SU-DHL-6 (cell line): ENCODE measurements around the gene SCYL2.

ENCODE experiments used
- H2AFZ ChIP-seq: fragments of 200-600 bp; sonication (generic); 2 replicates; pipeline ENCODE4 v1.6.1; 2014; ENCODE audit warnings: low read depth, mild to moderate bottlenecking, moderate library complexity, mixed read lengths, antibody characterized with exemption, low read length; ENCODE audit not compliant: severe bottlenecking
- H3F3A ChIP-seq: fragments of 200-600 bp; shearing (Covaris generic); 2 replicates; pipeline ENCODE4 v1.6.0; 2016; ENCODE audit warnings: antibody characterized with exemption, mild to moderate bottlenecking; ENCODE audit not compliant: insufficient read depth
- H3K27ac ChIP-seq: fragments of 200-600 bp; sonication (generic); 2 replicates; pipeline ENCODE4 v1.5.1; 2016; ENCODE audit warnings: low read depth, mild to moderate bottlenecking, low read length, moderate library complexity, mixed read lengths
- H3K27me3 ChIP-seq: fragments of 200-600 bp; sonication (generic), shearing (Covaris generic); 2 replicates; pipeline ENCODE4 v1.6.0; 2014; ENCODE audit warnings: mild to moderate bottlenecking, low read length
- H3K36me3 ChIP-seq: fragments of 200-600 bp; sonication (generic); 2 replicates; pipeline ENCODE4 v1.6.1; 2014; ENCODE audit warnings: mild to moderate bottlenecking, low read length, mixed read lengths
- H3K4me2 ChIP-seq: fragments of 300-600, 200-600 bp; shearing (Covaris generic), sonication (generic); 2 replicates; pipeline ENCODE4 v1.6.0; 2014; ENCODE audit warnings: low read length, low read depth, mild to moderate bottlenecking; ENCODE audit not compliant: poor library complexity, severe bottlenecking
- H3K4me3 ChIP-seq: fragments of 200-600 bp; sonication (generic); 2 replicates; pipeline ENCODE4 v1.5.1; 2014; ENCODE audit warnings: antibody characterized with exemption, low read length, mild to moderate bottlenecking, mixed read lengths; ENCODE audit not compliant: insufficient read depth, poor library complexity, severe bottlenecking
- H3K79me2 ChIP-seq: fragments of 200-600 bp; sonication (generic); 2 replicates; pipeline ENCODE4 v1.6.1; 2014; ENCODE audit warnings: mild to moderate bottlenecking, low read length, moderate library complexity; ENCODE audit not compliant: insufficient read depth
- H3K9ac ChIP-seq: fragments of 200-600 bp; sonication (generic); 2 replicates; pipeline ENCODE4 v1.7.0; 2014; ENCODE audit warnings: mild to moderate bottlenecking, low read length
- H3K9me2 ChIP-seq: fragments of 200-600 bp; sonication (generic); replicated peaks from 2 replicates; pipeline ENCODE4 v1.6.1; 2014; ENCODE audit warnings: low read length; ENCODE audit not compliant: insufficient read depth
- H3K9me3 ChIP-seq: fragments of 200-600 bp; sonication (generic); 2 replicates; pipeline ENCODE4 v1.6.1; 2014; ENCODE audit warnings: low read length, mixed read lengths; ENCODE audit not compliant: insufficient read depth
- H4K20me1 ChIP-seq: fragments of 200-600 bp; sonication (generic); 2 replicates; pipeline ENCODE4 v1.6.1; 2014; ENCODE audit warnings: low read depth, mild to moderate bottlenecking, antibody characterized with exemption, low read length, moderate library complexity, mixed read lengths
- EZH2phosphoT487 ChIP-seq: fragments of 200-600 bp; sonication (generic), shearing (Covaris generic); conservative IDR thresholded peaks from 2 replicates; pipeline ENCODE4 v1.6.1; 2018; ENCODE audit warnings: mild to moderate bottlenecking, antibody characterized with exemption, low read length, moderate library complexity, mixed read lengths
- TF ChIP-seq, protein P1 (sequence below): fragments of 200-600 bp; sonication (generic); IDR thresholded peaks from one replicate; pipeline ENCODE4 v1.5.1; 2017; ENCODE audit warnings: antibody characterized with exemption, mild to moderate bottlenecking, low read length, moderate library complexity; ENCODE audit not compliant: insufficient read depth, poor library complexity, severe bottlenecking

SCYL2 gene

DNA sequence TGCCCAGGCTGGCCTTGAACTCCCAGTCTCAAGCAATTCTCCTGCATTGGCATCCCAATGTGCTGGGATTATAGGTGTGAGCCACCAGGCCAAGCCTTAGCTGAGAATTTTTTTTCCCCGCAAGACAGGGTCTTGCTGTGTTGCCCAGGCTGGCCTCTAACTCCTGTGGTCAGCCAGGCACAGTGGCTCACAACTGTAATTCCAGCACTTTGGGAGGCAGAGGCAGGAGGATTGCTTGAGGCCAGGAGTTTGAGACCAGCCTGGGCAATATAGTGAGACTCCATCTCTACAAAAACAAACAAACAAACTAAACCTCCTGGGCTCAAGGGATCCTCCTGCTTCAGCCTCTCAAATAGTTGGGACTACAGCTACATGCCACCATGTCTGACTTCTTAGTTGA, 27.4 kb upstream of the SCYL2 start:
- H3K9me3 ChIP-seq = no peaks in the 10 kb centered on the region
- no peaks in the 10 kb centered on the region for H3F3A ChIP-seq
- no peak overlapping the region for H3K27ac ChIP-seq
- no peaks in the 10 kb centered on the region for H3K36me3 ChIP-seq
- H3K4me3 ChIP-seq = no peak overlapping the region
- H3K27me3 ChIP-seq = no peaks in the 10 kb centered on the region
- no peak overlapping the region for H3K9ac ChIP-seq
- H2AFZ ChIP-seq = no peak overlapping the region
- TF ChIP-seq EZH2phosphoT487 = no peak
- TF ChIP-seq, protein P1, sequence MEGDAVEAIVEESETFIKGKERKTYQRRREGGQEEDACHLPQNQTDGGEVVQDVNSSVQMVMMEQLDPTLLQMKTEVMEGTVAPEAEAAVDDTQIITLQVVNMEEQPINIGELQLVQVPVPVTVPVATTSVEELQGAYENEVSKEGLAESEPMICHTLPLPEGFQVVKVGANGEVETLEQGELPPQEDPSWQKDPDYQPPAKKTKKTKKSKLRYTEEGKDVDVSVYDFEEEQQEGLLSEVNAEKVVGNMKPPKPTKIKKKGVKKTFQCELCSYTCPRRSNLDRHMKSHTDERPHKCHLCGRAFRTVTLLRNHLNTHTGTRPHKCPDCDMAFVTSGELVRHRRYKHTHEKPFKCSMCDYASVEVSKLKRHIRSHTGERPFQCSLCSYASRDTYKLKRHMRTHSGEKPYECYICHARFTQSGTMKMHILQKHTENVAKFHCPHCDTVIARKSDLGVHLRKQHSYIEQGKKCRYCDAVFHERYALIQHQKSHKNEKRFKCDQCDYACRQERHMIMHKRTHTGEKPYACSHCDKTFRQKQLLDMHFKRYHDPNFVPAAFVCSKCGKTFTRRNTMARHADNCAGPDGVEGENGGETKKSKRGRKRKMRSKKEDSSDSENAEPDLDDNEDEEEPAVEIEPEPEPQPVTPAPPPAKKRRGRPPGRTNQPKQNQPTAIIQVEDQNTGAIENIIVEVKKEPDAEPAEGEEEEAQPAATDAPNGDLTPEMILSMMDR = no peak
- no peaks in the 10 kb centered on the region for H3K79me2 ChIP-seq
- H4K20me1 ChIP-seq = no peaks in the 10 kb centered on the region
- H3K9me2 ChIP-seq = no peaks in the 10 kb centered on the region
- H3K4me2 ChIP-seq = no peak overlapping the region

DNA sequence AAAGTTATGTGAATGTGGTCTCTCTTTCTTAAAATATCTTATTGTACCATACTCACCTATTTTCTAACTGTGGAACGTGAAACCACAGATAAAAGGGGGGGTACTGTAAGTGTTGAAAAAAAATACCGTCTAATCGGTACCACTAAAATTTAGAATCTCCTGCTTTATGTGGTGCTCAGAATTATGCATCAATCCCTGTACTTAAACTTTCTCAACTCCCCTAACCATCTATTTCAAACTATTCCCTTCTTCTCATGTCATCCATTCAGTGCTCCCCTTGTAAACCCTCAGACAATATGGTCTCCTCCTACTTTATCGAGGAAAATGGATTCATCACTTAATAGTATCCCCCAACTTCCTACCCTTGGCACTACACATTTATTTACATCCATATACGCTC, 23.8 kb upstream of the SCYL2 start:
- no peak for TF ChIP-seq EZH2phosphoT487
- TF ChIP-seq, protein P1 = no peak
- Histone ChIP-seq H3K9me3 (no peaks in the 10 kb centered on the region), H3K27me3 (no peaks in the 10 kb centered on the region), H3K9ac (no peak overlapping the region), H3K36me3 (no peaks in the 10 kb centered on the region), H3K27ac (no peak overlapping the region), H2AFZ (no peak overlapping the region), H3K4me2 (no peak overlapping the region), H3K79me2 (no peaks in the 10 kb centered on the region), H3K9me2 (no peaks in the 10 kb centered on the region), H4K20me1 (no peaks in the 10 kb centered on the region), H3F3A (no peaks in the 10 kb centered on the region), H3K4me3 (no peak overlapping the region)

DNA sequence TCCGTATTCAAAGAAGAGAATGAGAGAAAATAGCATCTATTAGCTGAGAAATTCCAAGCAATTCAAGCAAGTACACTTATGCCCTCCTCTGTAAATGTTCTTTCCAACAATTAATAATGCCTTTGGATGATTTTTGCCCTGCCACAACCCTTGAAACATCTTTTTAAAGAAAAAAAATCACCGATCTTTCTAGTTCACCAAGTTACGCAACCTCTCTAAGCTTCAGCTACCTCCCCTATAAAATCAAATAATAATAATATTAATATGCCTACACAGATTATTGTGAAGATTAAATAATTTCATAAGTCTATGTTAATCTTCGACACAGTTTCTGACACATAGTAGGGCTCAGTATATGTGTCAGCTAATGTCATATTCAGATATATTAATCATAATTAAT, 19.2 kb upstream of the SCYL2 start:
- H3K36me3 ChIP-seq = no peaks in the 10 kb centered on the region

DNA sequence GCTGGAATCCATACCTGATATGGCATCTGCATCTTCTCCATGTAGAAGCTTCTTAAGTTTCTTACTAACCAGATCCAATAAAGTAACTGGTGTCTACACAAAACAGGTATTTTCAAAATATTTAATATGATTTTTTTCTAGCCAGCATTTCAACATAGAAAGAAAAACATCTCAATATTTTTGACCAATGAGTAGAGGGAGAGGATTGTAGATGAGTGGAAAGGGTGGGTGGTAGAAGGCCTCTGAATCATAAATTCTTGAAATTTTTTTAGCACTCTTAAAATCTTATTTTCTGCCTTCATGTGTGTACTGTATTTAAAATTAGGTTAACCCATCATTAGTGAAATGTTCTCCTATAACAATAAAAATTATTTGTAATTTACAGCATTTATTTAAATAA, 18.1 kb upstream of the SCYL2 start:
- Histone ChIP-seq H3K4me2 (no peak overlapping the region), H3K36me3 (no peaks in the 10 kb centered on the region), H2AFZ (no peak overlapping the region), H3K27ac (no peak overlapping the region), H3K27me3 (no peaks in the 10 kb centered on the region), H3F3A (no peaks in the 10 kb centered on the region), H3K9ac (no peak overlapping the region), H4K20me1 (no peaks in the 10 kb centered on the region), H3K79me2 (no peaks in the 10 kb centered on the region), H3K9me3 (no peaks in the 10 kb centered on the region), H3K4me3 (no peak overlapping the region), H3K9me2 (no peaks in the 10 kb centered on the region)
- no peak for TF ChIP-seq EZH2phosphoT487
- TF ChIP-seq, protein P1 = no peak

More for the DNA sequence above, 19.2 kb upstream of the SCYL2 start:
- H2AFZ ChIP-seq = no peak overlapping the region
- H3K4me3 ChIP-seq = no peak overlapping the region
- H3K9me3 ChIP-seq = no peaks in the 10 kb centered on the region
- no peak overlapping the region for H3K9ac ChIP-seq
- no peak overlapping the region for H3K27ac ChIP-seq
- no peaks in the 10 kb centered on the region for H3K27me3 ChIP-seq
- no peak overlapping the region for H3K4me2 ChIP-seq
- no peak for TF ChIP-seq EZH2phosphoT487
- H3K79me2 ChIP-seq = no peaks in the 10 kb centered on the region
- H3F3A ChIP-seq = no peaks in the 10 kb centered on the region
- H4K20me1 ChIP-seq = no peaks in the 10 kb centered on the region
- no peaks in the 10 kb centered on the region for H3K9me2 ChIP-seq
